ENCODE data around the gene LSMEM2. TPM values are rescaled to one million over a fixed set of nuclear protein-coding genes. Genes with fewer than 3 reads are reported as not detected.

Gene LSMEM2
- not detected in 2 replicates for total RNA-seq

DNA sequence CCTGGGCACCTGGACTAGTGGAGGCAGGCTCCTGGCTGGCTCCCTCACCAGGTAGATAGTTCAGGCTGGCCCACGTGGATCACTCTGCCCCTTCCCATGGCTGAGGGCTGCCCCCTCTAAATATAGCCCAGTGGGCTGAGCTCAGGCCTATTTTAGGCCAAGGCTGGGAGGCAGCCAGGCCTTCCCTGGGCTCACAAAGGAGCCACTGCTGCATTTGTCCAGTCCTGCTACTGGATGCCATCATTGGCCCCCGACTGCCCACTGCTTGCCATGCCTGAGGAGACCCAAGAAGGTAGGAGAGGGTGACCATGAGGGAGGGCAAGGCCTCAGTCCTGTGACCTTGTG, at the start of gene LSMEM2:
Gene LSMEM2, plus strand, starts transcription at position 208 of the 345 bp plus-strand sequence. Its CDS starts 27 bp downstream, at position 235.

DNA sequence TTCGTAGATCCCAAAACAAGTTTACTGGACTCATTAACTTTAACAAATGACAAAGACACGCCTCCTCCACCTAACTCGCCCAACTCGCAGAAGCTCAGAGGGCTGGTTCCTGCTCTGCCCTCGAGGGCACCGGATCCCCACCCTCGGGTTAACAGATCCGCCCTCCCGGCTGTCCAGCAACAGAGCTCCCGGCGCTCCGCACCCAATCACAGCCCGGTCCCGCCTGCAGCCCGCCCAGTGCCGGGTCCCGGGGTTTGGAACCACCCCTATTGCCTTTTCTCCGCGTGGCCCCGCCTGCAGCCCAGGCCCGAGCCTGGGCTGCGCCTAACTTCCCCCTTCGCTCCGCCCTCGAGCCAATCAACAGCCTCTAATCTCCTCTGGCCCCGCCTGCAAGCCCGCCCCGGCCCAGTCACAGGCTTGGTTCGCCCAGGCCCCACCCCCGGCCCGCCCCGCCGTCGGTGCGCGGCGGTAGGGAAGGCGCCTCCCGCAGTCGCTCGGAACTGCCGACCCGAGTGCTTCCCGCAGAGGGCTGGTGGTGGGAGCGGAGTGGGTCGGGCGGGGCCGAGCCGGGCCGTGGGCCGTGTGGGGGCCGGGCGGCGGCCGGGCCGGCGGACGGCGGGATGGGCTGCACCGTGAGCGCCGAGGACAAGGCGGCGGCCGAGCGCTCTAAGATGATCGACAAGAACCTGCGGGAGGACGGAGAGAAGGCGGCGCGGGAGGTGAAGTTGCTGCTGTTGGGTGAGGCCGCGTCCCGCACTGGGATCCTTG, 43.0 kb upstream of the LSMEM2 start, which contains the start of gene GNAI2:
Gene GNAI2, plus strand, starts transcription at position 489 of the 768 bp plus-strand sequence. Its CDS starts 132 bp downstream, at position 621.

GRCh38 chr3:50268703-50269451, 10.0 kb upstream of the LSMEM2 start, which contains the start of gene SEMA3B:
SEMA3B (plus strand) TSS chr3:50269147; CDS start chr3:50269241, 94 bp downstream.

DNA sequence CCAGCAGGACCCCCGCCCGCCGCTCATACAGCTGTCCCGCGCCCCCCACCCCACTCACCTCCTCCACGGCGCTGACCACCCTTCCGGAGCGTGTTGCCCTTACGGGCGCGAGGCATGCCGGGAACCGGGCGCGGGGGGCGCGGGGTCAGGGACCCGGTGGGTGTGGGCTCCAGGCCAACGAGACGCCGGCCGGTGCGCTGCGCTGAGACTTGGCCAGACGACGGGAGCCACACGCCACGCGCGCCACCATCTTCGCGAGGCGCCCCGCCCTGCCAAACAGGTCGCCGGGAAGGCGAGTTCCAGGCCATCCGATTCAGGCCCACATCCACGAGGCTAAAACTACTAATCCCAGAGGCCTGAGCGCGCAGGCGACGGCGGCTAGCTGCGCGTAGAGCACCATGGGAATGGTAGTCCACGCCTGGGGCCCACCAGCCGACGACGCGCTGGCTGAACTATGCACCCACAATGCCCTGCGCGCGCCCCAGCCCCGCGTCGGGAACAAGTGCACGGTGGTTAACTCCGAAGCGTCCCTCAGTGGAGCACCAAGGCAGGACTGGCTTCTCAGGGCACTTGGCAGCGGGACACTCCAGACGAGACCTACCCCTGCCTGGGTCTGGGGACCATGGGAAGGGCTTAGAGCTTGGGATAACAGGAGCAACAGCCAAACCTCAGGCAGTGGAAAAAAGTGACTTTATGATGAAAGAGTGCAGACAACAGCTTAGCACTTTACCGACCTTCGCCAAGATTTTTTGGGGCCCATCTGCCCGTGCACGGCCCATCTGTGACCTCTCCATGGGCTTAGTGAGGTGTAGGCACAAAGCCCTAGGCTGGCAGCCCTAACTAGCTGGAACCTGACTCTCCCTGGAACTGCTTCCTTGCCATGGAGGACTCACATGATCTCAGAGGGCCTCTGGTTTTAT, 13.5 kb downstream of the LSMEM2 start, which contains the start of gene IFRD2:
Gene IFRD2, minus strand, starts transcription at position 271 of the 920 bp plus-strand sequence. Its CDS starts 155 bp downstream, at position 116.

GRCh38 chr3:50298836-50299637, 20.1 kb downstream of the LSMEM2 start, which contains the start of the genes HYAL3 and NAA80:
HYAL3 (minus strand) TSS chr3:50299405; CDS start chr3:50295602, 3,803 bp downstream.
NAA80 (minus strand) TSS chr3:50299405; CDS start chr3:50297463, 1,942 bp downstream.

DNA sequence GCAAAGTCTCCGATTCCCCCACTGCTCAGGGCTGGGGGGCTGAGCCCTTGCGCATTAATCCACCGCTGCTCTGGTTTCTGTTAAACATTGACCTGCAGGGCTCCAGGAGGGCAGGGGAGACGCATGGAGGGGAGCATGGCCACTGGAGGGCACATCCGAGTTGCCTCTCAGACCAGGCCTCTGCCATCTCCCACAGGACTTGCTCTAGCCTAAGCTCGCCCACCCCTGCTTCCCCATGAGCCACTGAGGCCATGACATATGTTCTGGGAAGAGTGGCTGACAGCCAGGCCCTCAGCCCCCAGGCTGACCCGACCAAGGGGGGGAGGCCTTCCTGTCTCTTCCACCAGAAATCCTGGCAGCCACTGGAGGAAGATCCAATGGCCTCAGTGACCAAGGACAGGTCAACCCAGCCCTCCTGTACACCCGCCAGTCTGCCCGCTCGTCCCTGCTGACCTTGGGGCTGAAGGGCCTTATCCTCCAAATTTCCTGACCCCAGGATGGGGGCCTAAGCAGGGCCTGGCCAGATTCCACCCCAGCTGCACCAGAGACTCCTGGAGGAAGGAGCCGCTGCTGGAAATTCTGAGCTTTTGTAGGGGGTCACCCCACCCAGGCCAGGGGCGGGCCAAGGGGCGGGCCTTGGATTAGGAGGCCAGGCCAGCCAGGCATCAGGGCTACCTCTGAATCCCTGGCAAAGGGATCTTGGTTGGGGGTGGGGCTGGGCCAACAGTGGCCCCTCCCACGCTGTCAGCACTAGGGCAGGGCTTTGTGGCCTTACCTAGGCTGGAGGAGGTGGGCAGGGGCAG, 24.3 kb downstream of the LSMEM2 start, which contains the start of gene HYAL1:
Gene HYAL1, minus strand, starts transcription at position 562 of the 803 bp plus-strand sequence. CDS start 618 bp downstream, outside the sequence.

GRCh38 chr3:50322386-50323091, 43.7 kb downstream of the LSMEM2 start, which contains the start of gene HYAL2:
HYAL2 (minus strand) TSS chr3:50322745; CDS start chr3:50320489, 2,256 bp downstream.

GRCh38 chr3:50327943-50328691, 49.2 kb downstream of the LSMEM2 start, which contains the start of gene TUSC2:
TUSC2 (minus strand) TSS chr3:50328223; CDS start chr3:50328099, 124 bp downstream.

Other genes starting within 250 kb of the LSMEM2 start
- 115 and 400 TPM in 2 replicates for gene RBM5, start 190.2 kb upstream of the LSMEM2 start, total RNA-seq
- 2.1 and 4.7 TPM in 2 replicates for gene SEMA3F, start 123.8 kb upstream of the LSMEM2 start, total RNA-seq
- not detected in 2 replicates for gene GNAT1, start 87.5 kb upstream of the LSMEM2 start, total RNA-seq
- gene SLC38A3, start 73.8 kb upstream of the LSMEM2 start, total RNA-seq, result not detected in 2 replicates
- gene GNAI2, start 42.9 kb upstream of the LSMEM2 start, total RNA-seq, result 293 and 296 TPM in 2 replicates
- 31.7 and 36.9 TPM in 2 replicates for gene SEMA3B, start 9.9 kb upstream of the LSMEM2 start, total RNA-seq
- 24.2 and 26.0 TPM in 2 replicates for gene IFRD2, start 13.3 kb downstream of the LSMEM2 start, total RNA-seq
- 3.9 and 6.6 TPM in 2 replicates for gene HYAL3, start 20.3 kb downstream of the LSMEM2 start, total RNA-seq
- gene NAA80, start 20.3 kb downstream of the LSMEM2 start, total RNA-seq, result 2.2 and 3.8 TPM in 2 replicates
- 1.2 and 2.7 TPM in 2 replicates for gene HYAL1, start 24.5 kb downstream of the LSMEM2 start, total RNA-seq
- 62.7 and 75.0 TPM in 2 replicates for gene HYAL2, start 43.7 kb downstream of the LSMEM2 start, total RNA-seq
- gene TUSC2, start 49.1 kb downstream of the LSMEM2 start, total RNA-seq, result 8.4 and 9.5 TPM in 2 replicates
- gene RASSF1, start 61.7 kb downstream of the LSMEM2 start, total RNA-seq, result 35.1 and 38.6 TPM in 2 replicates
- 1.3 and 1.4 TPM in 2 replicates for gene ZMYND10, start 66.6 kb downstream of the LSMEM2 start, total RNA-seq
- 22.5 and 30.1 TPM in 2 replicates for gene NPRL2, start 71.7 kb downstream of the LSMEM2 start, total RNA-seq
- 24.0 and 26.0 TPM in 2 replicates for gene CYB561D2, start 71.8 kb downstream of the LSMEM2 start, total RNA-seq
- gene TMEM115, start 80.4 kb downstream of the LSMEM2 start, total RNA-seq, result 29.2 and 32.9 TPM in 2 replicates
- gene CACNA2D2, start 224.5 kb downstream of the LSMEM2 start, total RNA-seq, result 0.09 and 0.16 TPM in 2 replicates

Measured in bronchial smooth muscle cell (primary cell).